ENCODE measurements around the gene CHPF.

CHPF gene

DNA sequence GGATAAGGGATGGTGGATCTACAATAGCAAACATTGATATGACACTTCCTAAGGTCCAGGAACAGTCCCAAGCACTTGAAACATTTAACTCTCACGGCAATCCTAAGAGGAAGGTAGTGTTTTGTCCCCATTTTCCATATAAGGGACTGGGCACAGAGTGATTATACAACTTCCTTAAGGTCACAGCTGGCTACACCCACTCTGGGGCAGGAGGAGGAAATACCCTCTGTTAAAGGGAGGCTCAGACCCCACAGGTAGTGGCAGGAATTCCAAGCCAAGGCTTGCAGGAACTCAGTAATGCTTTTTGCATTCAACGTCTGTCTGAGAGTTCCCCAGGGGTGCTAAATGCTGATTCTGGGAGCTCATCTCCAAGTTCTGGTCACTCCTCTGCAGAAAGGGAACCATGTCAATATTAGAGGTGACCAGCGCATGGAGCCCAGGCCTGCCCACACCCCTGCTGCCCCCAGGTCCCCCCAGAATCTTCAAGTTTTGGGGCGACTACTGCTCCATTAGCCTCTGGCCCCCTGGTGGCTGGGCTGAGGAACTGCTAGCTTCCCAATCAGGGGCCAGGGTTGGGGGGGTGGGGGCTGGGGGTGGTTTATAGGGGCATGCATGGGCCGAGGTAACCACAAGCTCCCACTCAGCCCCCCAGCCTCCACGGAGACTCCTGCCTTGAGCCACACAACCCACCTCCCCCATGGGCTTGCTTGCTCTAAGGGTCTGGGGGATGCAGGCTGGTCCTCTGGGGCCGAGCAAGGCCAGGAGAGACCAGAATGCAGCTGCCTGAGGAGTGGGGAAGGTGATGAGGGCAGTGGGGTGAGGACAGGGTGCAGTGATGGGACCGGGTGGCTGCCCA lies 16.7 kb upstream of the CHPF start:
- Histone ChIP-seq H3K4me2 (ENCODE audit: low read length) (no peak overlapping the region), H3K4me1 (no peaks in the 10 kb centered on the region), H3K27ac (no peak overlapping the region), H3K36me3 (ENCODE audit: control insufficient read depth, insufficient read depth, low read length) (no peaks in the 10 kb centered on the region), H3K27me3 (ENCODE audit: control insufficient read depth, insufficient read depth, low read length) (no peaks in the 10 kb centered on the region), H3K9ac (no peak overlapping the region), H3K9me3 (ENCODE audit: control insufficient read depth, low read length) (no peaks in the 10 kb centered on the region), H2AFZ (no peak overlapping the region), H3K79me2 (no peaks in the 10 kb centered on the region), H3K4me3 (ENCODE audit: low read depth, low read length) (no peak overlapping the region)
- TF ChIP-seq, protein P1, sequence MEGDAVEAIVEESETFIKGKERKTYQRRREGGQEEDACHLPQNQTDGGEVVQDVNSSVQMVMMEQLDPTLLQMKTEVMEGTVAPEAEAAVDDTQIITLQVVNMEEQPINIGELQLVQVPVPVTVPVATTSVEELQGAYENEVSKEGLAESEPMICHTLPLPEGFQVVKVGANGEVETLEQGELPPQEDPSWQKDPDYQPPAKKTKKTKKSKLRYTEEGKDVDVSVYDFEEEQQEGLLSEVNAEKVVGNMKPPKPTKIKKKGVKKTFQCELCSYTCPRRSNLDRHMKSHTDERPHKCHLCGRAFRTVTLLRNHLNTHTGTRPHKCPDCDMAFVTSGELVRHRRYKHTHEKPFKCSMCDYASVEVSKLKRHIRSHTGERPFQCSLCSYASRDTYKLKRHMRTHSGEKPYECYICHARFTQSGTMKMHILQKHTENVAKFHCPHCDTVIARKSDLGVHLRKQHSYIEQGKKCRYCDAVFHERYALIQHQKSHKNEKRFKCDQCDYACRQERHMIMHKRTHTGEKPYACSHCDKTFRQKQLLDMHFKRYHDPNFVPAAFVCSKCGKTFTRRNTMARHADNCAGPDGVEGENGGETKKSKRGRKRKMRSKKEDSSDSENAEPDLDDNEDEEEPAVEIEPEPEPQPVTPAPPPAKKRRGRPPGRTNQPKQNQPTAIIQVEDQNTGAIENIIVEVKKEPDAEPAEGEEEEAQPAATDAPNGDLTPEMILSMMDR (IDR thresholded peaks at IDR 0.05): peak; percentile 50

DNA sequence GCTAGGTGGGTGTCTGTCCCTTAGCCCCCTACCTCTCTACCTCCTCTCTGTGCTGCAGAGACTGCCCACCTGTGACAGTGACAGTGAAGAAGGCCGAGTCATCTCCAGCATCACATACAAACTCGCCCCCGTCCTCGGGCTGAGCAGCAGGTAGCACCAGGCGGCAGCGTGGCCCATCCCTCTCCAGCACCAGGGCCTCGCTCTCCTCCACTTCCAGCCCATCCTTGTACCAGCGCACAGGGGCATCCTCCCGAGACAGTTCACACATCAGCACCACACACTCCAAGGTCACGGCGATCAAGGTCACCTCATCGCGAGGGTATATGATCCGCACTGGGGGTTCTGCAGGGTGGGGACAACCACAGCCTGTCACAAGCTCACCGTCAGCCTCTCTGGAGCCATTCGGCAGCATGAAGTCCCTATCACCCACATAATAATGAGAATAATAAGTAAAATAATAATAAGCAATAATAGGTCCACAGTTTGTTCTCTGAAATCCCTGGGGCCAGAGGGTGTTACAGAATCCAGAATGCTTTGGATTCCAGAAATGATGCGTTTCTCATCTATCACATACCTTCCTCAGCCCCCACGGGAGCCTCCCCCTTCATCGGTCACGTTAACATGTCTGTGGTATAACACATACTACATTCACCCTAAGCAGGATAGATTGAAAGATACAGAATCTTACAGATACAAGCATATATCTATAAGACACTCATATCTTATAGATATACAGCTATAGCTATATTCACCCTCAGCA lies 15.7 kb upstream of the CHPF start:
- Histone ChIP-seq H3K9ac (no peak overlapping the region), H3K4me1 (no peaks in the 10 kb centered on the region), H3K4me3 (ENCODE audit: low read depth, low read length) (no peak overlapping the region), H2AFZ (no peak overlapping the region), H3K79me2 (no peaks in the 10 kb centered on the region), H3K27me3 (ENCODE audit: control insufficient read depth, insufficient read depth, low read length) (no peaks in the 10 kb centered on the region), H3K36me3 (ENCODE audit: control insufficient read depth, insufficient read depth, low read length) (no peaks in the 10 kb centered on the region), H3K9me3 (ENCODE audit: control insufficient read depth, low read length) (no peaks in the 10 kb centered on the region), H3K27ac (no peak overlapping the region), H3K4me2 (ENCODE audit: low read length) (no peak overlapping the region)
- TF ChIP-seq, protein P1 (IDR thresholded peaks at IDR 0.05): no peak

DNA sequence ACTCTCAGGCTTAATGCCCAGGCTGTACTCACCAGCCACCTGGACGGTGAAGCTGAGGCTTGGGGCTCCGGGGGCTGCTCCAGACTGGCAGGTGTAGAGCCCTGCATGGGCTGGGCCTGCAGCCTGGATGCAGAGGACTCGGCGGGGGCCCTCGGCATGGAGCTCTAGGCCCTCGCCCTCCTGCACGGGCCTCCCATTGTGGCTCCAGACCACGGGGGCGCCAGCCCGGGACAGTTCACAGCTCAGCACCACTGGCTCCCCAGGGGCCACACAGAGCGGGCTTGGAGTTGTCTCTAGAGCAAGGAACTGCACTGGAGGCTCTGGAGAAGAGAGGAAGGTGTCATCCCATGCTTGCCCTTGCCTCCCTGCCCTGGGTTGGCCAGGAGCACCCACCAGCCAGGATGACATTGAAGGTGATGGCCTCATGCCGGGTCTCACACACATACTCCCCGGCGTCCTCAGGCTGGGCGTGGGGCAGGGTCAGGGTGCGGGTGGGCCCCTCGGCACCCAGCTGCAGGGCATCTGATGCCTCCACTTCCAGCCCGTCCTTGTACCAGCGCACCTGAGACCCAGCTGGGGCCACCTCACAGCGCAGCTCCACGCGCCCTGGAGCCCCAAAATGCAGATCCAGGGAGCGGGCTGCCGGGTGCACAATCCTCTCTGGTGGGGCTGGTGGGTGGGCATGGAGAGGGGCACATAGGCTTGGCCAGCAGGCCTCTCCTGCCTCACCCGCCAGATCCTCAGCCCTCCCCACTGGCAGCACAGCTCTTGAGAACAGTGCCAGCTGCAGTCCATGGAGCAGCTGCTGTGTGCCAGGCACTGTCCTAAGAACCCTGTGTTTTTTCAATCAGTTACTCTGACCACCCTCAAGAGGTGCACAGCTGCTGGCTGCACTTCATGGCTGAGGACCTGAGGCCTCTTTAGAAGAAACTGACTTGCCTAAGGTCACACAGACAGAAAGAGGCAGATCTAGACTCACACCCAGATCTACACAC lies 14.5 kb upstream of the CHPF start:
- Histone ChIP-seq H3K9ac (no peak overlapping the region), H3K4me3 (ENCODE audit: low read depth, low read length) (no peak overlapping the region), H3K4me2 (ENCODE audit: low read length) (no peak overlapping the region), H2AFZ (no peak overlapping the region), H3K27ac (no peak overlapping the region), H3K4me1 (no peaks in the 10 kb centered on the region), H3K79me2 (no peaks in the 10 kb centered on the region), H3K9me3 (ENCODE audit: control insufficient read depth, low read length) (no peaks in the 10 kb centered on the region), H3K36me3 (ENCODE audit: control insufficient read depth, insufficient read depth, low read length) (no peaks in the 10 kb centered on the region), H3K27me3 (ENCODE audit: control insufficient read depth, insufficient read depth, low read length) (peaks cover under 1% of the 10 kb centered on the region)
- TF ChIP-seq, protein P1 (IDR thresholded peaks at IDR 0.05): no peak

DNA sequence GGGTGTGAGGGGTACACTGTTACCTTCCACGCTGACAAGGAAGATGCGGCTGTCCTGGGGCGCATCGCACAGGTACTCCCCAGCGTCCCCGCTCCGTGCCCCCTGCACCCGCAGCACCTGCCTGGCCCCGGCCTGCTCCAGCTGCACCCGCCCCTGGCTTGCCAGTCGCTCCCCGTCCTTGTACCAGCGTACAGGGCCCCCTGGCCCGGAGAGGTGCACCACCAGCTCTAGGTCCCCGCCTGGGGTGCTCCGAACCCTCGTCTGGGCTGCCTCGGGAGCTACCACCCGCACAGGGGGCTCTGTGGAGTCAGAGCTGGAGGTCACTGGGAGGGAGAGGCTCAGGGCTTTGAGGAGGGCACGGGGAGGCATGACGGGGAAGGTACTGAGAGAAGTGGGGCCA lies 13.7 kb upstream of the CHPF start:
- TF ChIP-seq, protein P1 (IDR thresholded peaks at IDR 0.05): no peak
- H3K4me3 ChIP-seq (ENCODE audit: low read depth, low read length): no peak overlapping the region
- no peaks in the 10 kb centered on the region for H3K79me2 ChIP-seq
- H2AFZ ChIP-seq: no peak overlapping the region
- peaks cover 4% of the 10 kb centered on the region for H3K27me3 ChIP-seq (ENCODE audit: control insufficient read depth, insufficient read depth, low read length)
- no peaks in the 10 kb centered on the region for H3K9me3 ChIP-seq (ENCODE audit: control insufficient read depth, low read length)
- H3K36me3 ChIP-seq (ENCODE audit: control insufficient read depth, insufficient read depth, low read length): no peaks in the 10 kb centered on the region
- no peak overlapping the region for H3K9ac ChIP-seq
- no peak overlapping the region for H3K27ac ChIP-seq
- H3K4me1 ChIP-seq: no peaks in the 10 kb centered on the region
- no peak overlapping the region for H3K4me2 ChIP-seq (ENCODE audit: low read length)
